HepG2 (cell line): ENCODE measurements around the gene TEKT2. TPM values are rescaled to one million over a fixed set of nuclear protein-coding genes. Genes with fewer than 3 reads are reported as not detected.

Experiments
- AKAP8 ChIP-seq: sonication (generic); formaldehyde crosslinking; IDR thresholded peaks from 2 replicates; pipeline ENCODE4 v1.5.1; 2020; ENCODE audit warnings: mild to moderate bottlenecking, missing genetic modification reagents
- BRCA1 ChIP-seq: sonication (generic); formaldehyde crosslinking; IDR thresholded peaks from 2 replicates; pipeline ENCODE4 v1.4.0; 2020; ENCODE audit warnings: missing genetic modification reagents
- CCDC6 ChIP-seq: sonication (generic); formaldehyde crosslinking; IDR thresholded peaks from 2 replicates; pipeline ENCODE4 v1.8.1; 2022; ENCODE audit warnings: mild to moderate bottlenecking, missing genetic modification reagents, moderate library complexity
- CSRNP1 ChIP-seq: sonication (generic); formaldehyde crosslinking; IDR thresholded peaks from 2 replicates; pipeline ENCODE4 v1.8.1; 2023; ENCODE audit warnings: mild to moderate bottlenecking, missing genetic modification reagents
- EP300 ChIP-seq, 3 experiments: sonication (generic) in 1 of 3; formaldehyde crosslinking in 1 of 3; IDR thresholded peaks; 2 replicates each; pipeline versions ENCODE4 v1.5.1 to v1.6.1; 2011 to 2020; ENCODE audit warnings: low read depth in 2 of 3, low read length in 2 of 3, borderline replicate concordance in 1 of 3, improper control_type of control experiment in 1 of 3, mild to moderate bottlenecking in 1 of 3, missing genetic modification reagents in 1 of 3, moderate library complexity in 1 of 3
- GMEB2 ChIP-seq: IDR thresholded peaks from 2 replicates; pipeline ENCODE4 v1.6.1; 2016; ENCODE audit warnings: missing biosample characterization, missing genetic modification reagents, low read depth
- IRF2 ChIP-seq: IDR thresholded peaks from 2 replicates; pipeline ENCODE4 v1.6.1; 2018; ENCODE audit warnings: missing genetic modification reagents, missing compliant biosample characterization
- KAT8 ChIP-seq: IDR thresholded peaks from 2 replicates; pipeline ENCODE4 v1.6.1; 2016; ENCODE audit warnings: missing genetic modification reagents, missing compliant biosample characterization
- PCBP2 ChIP-seq: fragments of 200-400 bp; formaldehyde crosslinking; optimal IDR thresholded peaks from 2 replicates; pipeline ENCODE3; 2018; ENCODE audit warnings: low read length, low read depth; ENCODE audit not compliant: poor library complexity, severe bottlenecking
- PRDM15 ChIP-seq: sonication (generic); formaldehyde crosslinking; IDR thresholded peaks from 2 replicates; pipeline ENCODE4 v1.4.0; 2020; ENCODE audit warnings: missing genetic modification reagents
- PRPF4 ChIP-seq: fragments of 200-400 bp; formaldehyde crosslinking; IDR thresholded peaks from 2 replicates; pipeline ENCODE4 v1.6.1; 2016; ENCODE audit warnings: low read length, low read depth; ENCODE audit not compliant: poor library complexity, severe bottlenecking
- SNAPC2 ChIP-seq: sonication (generic); formaldehyde crosslinking; IDR thresholded peaks from 2 replicates; pipeline ENCODE4 v1.8.1; 2022; ENCODE audit warnings: mild to moderate bottlenecking, missing genetic modification reagents
- SPEN ChIP-seq: sonication (generic); formaldehyde crosslinking; IDR thresholded peaks from 2 replicates; pipeline ENCODE4 v1.5.1; 2020; ENCODE audit warnings: low read depth, mild to moderate bottlenecking, missing genetic modification reagents
- TGIF2 ChIP-seq: IDR thresholded peaks from 2 replicates; pipeline ENCODE4 v1.6.1; 2016; ENCODE audit warnings: control low read depth, missing compliant biosample characterization
- ZNF180 ChIP-seq: sonication (generic); formaldehyde crosslinking; IDR thresholded peaks from 2 replicates; pipeline ENCODE4 v1.4.0; 2020; ENCODE audit warnings: low read depth, missing genetic modification reagents, borderline replicate concordance
- ZNF333 ChIP-seq: sonication (generic); formaldehyde crosslinking; IDR thresholded peaks from 2 replicates; pipeline ENCODE4 v1.4.0; 2020; ENCODE audit warnings: mild to moderate bottlenecking, missing genetic modification reagents, borderline replicate concordance
- ZNF619 ChIP-seq: sonication (generic); formaldehyde crosslinking; IDR thresholded peaks from 2 replicates; pipeline ENCODE4 v1.4.0; 2020; ENCODE audit warnings: mild to moderate bottlenecking, missing genetic modification reagents
- ZNF775 ChIP-seq: sonication (generic); formaldehyde crosslinking; IDR thresholded peaks from 2 replicates; pipeline ENCODE4 v1.4.0; 2020; ENCODE audit warnings: missing genetic modification reagents, mild to moderate bottlenecking, moderate library complexity, borderline replicate concordance
- ZNF781 ChIP-seq: sonication (generic); formaldehyde crosslinking; IDR thresholded peaks from 2 replicates; pipeline ENCODE4 v1.5.1; 2020; ENCODE audit warnings: borderline replicate concordance, mild to moderate bottlenecking, missing genetic modification reagents; ENCODE audit errors: not compliant biosample characterization
- polyA plus RNA-seq, 8 experiments: library from polyadenylated mRNA; depleted of rRNA in 3 of 8; stranded (reverse) in 7 of 8; unstranded in 1 of 8; fragments of >200 nt; fragmentation: Illumina TruSeq in 4 of 8; extraction: Trizol in 4 of 8; gene quantifications; 2 replicates each; pipeline versions ENCODE4 v1.2.1 to v1.2.3, GENCODE V29; 2011 to 2016; ENCODE audit warnings: low read depth in 4 of 8, missing spikeins in 1 of 8, mixed read lengths in 1 of 8; ENCODE audit not compliant: insufficient read depth in 1 of 8
- total RNA-seq, 5 experiments: library from RNA; depleted of rRNA; stranded (reverse); fragments of >200 nt; fragmentation: Illumina TruSeq; extraction: Trizol; gene quantifications; 2 replicates each; pipeline ENCODE4 v1.2.3, GENCODE V29; 2016; ENCODE audit warnings: low read depth in 1 of 5

The TEKT2 gene
- total and polyA plus RNA-seq, 2 of the 13 experiments (the other 11 are each of a cell fraction or from before 2014, with no cell fraction given) = 0.31 to 0.38 TPM

GRCh38 chr1:36088577-36089392 is 4.9 kb downstream of the TEKT2 start, which contains the start of gene ADPRS (continued):
- peak; percentile 73 for TF ChIP-seq SNAPC2 (CRISPR knock-in tag)
- no peak for TF ChIP-seq ZNF781
- no peak for TF ChIP-seq ZNF180
- TF ChIP-seq PCBP2 = no peak
- TF ChIP-seq IRF2 (CRISPR knock-in tag) = peak; percentile 92
- TF ChIP-seq PRPF4 = no peak
- TF ChIP-seq CCDC6 (CRISPR knock-in tag) = peak; percentile 74
- TF ChIP-seq GMEB2 (CRISPR knock-in tag) = peak; percentile 41; the same call in 1 of the 2 replicates
- TF ChIP-seq AKAP8 = peak; percentile 81; the same call in 1 of the 2 replicates
- TF ChIP-seq SPEN = peak; percentile 99; the same call in 1 of the 2 replicates
- no peak; the same call in 1 of the 2 replicates for TF ChIP-seq ZNF333 (CRISPR knock-in tag)
- TF ChIP-seq EP300 (IDR thresholded peaks at IDR 0.05; ENCODE audit: low read depth in 2 of 2, low read length in 2 of 2) = 0 out of 4 replicates have a peak, but pooled peaks of 1 of the 2 experiments have one; percentile 13
- no peak for TF ChIP-seq EP300 (CRISPR knock-in tag; IDR thresholded peaks at IDR 0.05; ENCODE audit: borderline replicate concordance)
- TF ChIP-seq ZNF775 (CRISPR knock-in tag) = no peak
- peak; percentile 85; the same call in 1 of the 2 replicates for TF ChIP-seq CSRNP1 (CRISPR knock-in tag)
- peak; percentile 99 for TF ChIP-seq KAT8
- TF ChIP-seq BRCA1 (CRISPR knock-in tag) = no peak; the same call in 1 of the 2 replicates
- no peak for TF ChIP-seq PRDM15 (CRISPR knock-in tag)
- TF ChIP-seq TGIF2 (CRISPR knock-in tag) = peak; percentile 89
- TF ChIP-seq ZNF619 (CRISPR knock-in tag) = peak; percentile 91
